Gastrocnemius medialis (tissue), 4 donors: ENCODE measurements around the gene PRKAA2. TPM values are rescaled to one million over a fixed set of nuclear protein-coding genes. Genes with fewer than 3 reads are reported as not detected.

Experiments
- ATAC-seq, 2 donors: fragments of 150-250 bp; one replicate each; pipeline ENCODE4 v1.9.1; 2016
- DNase-seq, 2 donors: peaks; one replicate each; pipeline ENCODE4 v3.0.0-alpha.2; 2019
- H3K27ac ChIP-seq, 4 donors: fragments of 200-600 bp; sonication (generic); 1 replicate in 1 of 4; 2 replicates in 3 of 4; pipeline ENCODE4 v1.5.1; 2016 to 2018; ENCODE audit warnings: mild to moderate bottlenecking in 2 of 4, moderate library complexity in 1 of 4
- H3K27me3 ChIP-seq, 3 donors: fragments of 200-600 bp; sonication (generic) in 2 of 3; 1 replicate in 1 of 3; 2 replicates in 2 of 3; pipeline versions ENCODE4 v1.5.1 to v1.6.0; 2016 to 2019; ENCODE audit warnings: mild to moderate bottlenecking in 1 of 3, moderate library complexity in 1 of 3
- H3K36me3 ChIP-seq, 2 donors: fragments of 200-600 bp; sonication (generic) in 1 of 2; one replicate each; pipeline ENCODE4 v1.5.1; 2017 to 2018
- H3K4me1 ChIP-seq, 2 donors: fragments of 200-600 bp; sonication (generic) in 1 of 2; one replicate each; pipeline ENCODE4 v1.5.1; 2016 to 2017; ENCODE audit warnings: mild to moderate bottlenecking in 2 of 2
- H3K4me3 ChIP-seq, 4 donors: fragments of 200-600 bp; sonication (generic) in 3 of 4; 1 replicate in 1 of 4; 2 replicates in 3 of 4; pipeline ENCODE4 v1.5.1; 2016 to 2019; ENCODE audit warnings: mild to moderate bottlenecking in 2 of 4
- H3K9me3 ChIP-seq, 3 donors: fragments of 200-600 bp; sonication (generic) in 2 of 3; 1 replicate in 1 of 3; 2 replicates in 2 of 3; pipeline ENCODE4 v1.5.1; 2016 to 2019
- CTCF ChIP-seq, 5 experiments: fragments of 450-650 bp in 3 of 5; fragments of 200-600 bp in 2 of 5; sonication (generic) in 2 of 5; IDR thresholded peaks in 4 of 5; conservative IDR thresholded peaks in 1 of 5; 1 replicate in 4 of 5; 2 replicates in 1 of 5; pipeline ENCODE4 v1.5.1; 2016 to 2019; ENCODE audit warnings: antibody characterized with exemption in 5 of 5, mild to moderate bottlenecking in 3 of 5, moderate library complexity in 3 of 5
- POLR2A ChIP-seq, 2 donors: fragments of 450-650 bp; IDR thresholded peaks; one replicate each; pipeline ENCODE4 v1.6.1; 2017; ENCODE audit warnings: antibody characterized with exemption in 2 of 2, mild to moderate bottlenecking in 2 of 2, moderate library complexity in 2 of 2
- in situ Hi-C, 4 donors: fragments of 200-750 bp; cut with MboI; loops; one replicate each; pipeline versions ENCODE4 v1.15.0 to v1.8.0; 2017; ENCODE audit warnings: low sequenced_read_pairs in 4 of 4
- intact Hi-C: fragments of 100-400 bp; cut with DNase I; formaldehyde crosslinking; loops from one replicate; pipeline ENCODE4 v1.15.1; 2023; ENCODE audit warnings: low total_unique reads
- total RNA-seq, 4 donors: library from RNA; depleted of rRNA; stranded (reverse); fragments of >200 nt; gene quantifications; one replicate each; pipeline versions ENCODE4 v1.1.0 to v1.2.3, GENCODE V29; 2016

Gene PRKAA2
- total RNA-seq, 4 donors from 2014 or later: 24.6 to 78.6 (median 70.9) TPM

GRCh38 chr1:56709995-56710394 is 64.9 kb downstream of the PRKAA2 start:
- Histone ChIP-seq H3K36me3 (peaks cover 0 to 10% of the 10 kb centered on the region in 2 donors), H3K27me3 (no peaks in the 10 kb centered on the region), H3K27ac (no peak overlapping the region), H3K9me3 (no peaks in the 10 kb centered on the region), H3K4me3 (no peak overlapping the region), H3K4me1 (peaks cover 0 to 4% of the 10 kb centered on the region in 2 donors)
- intact Hi-C loops: loop anchor here (2.0 to 5.0 kb wide), 5 partner anchors 43 to 1425 kb away; partner anchors contain the start of gene PRKAA2
- ATAC-seq: no peak
- no peak for DNase-seq
- in situ Hi-C loops: loop anchor here (5.0 to 25.0 kb wide), 4 partner anchors 125 to 1428 kb away; no protein-coding TSS in a partner anchor
- no peak for TF ChIP-seq POLR2A (IDR thresholded peaks at IDR 0.05)

- in situ Hi-C loops: loop anchor here in 1 of 4 donors (25.0 kb wide), 1 partner anchor 1423 kb away; no protein-coding TSS in a partner anchor
- peaks cover 0 to 10% of the 10 kb centered on the region in 2 donors for H3K36me3 ChIP-seq
- no peaks in the 10 kb centered on the region for H3K27me3 ChIP-seq
- H3K4me3 ChIP-seq: no peak overlapping the region
- no peaks in the 10 kb centered on the region for H3K9me3 ChIP-seq
- TF ChIP-seq CTCF (IDR thresholded peaks at IDR 0.05 in 4 of 5, conservative IDR thresholded peaks at IDR 0.05 in 1 of 5) (no peak), POLR2A (IDR thresholded peaks at IDR 0.05) (no peak)
- DNase-seq: no peak
- intact Hi-C loops: loop anchor here (5.0 kb wide), 1 partner anchor 112 kb away; no protein-coding TSS in a partner anchor
- H3K4me1 ChIP-seq: peaks cover 0 to 4% of the 10 kb centered on the region in 2 donors
- no peak overlapping the region for H3K27ac ChIP-seq
- ATAC-seq: no peak
Measured at GRCh38 chr1:56710646-56711045, 65.5 kb downstream of the PRKAA2 start.

GRCh38 chr1:56712150-56712549 is 67.0 kb downstream of the PRKAA2 start:
- Histone ChIP-seq H3K9me3 (no peaks in the 10 kb centered on the region), H3K27me3 (no peaks in the 10 kb centered on the region), H3K36me3 (no peaks in the 10 kb centered on the region), H3K4me1 (peaks cover 0 to 4% of the 10 kb centered on the region in 2 donors), H3K4me3 (no peak overlapping the region), H3K27ac (no peak overlapping the region)
- in situ Hi-C loops: loop anchor here in 1 of 4 donors (25.0 kb wide), 1 partner anchor 1425 kb away; no protein-coding TSS in a partner anchor
- no peak for DNase-seq
- intact Hi-C loops: loop anchor here (5.0 kb wide), 1 partner anchor 110 kb away; no protein-coding TSS in a partner anchor
- no peak for TF ChIP-seq CTCF (IDR thresholded peaks at IDR 0.05 in 4 of 5, conservative IDR thresholded peaks at IDR 0.05 in 1 of 5)
- no peak for TF ChIP-seq POLR2A (IDR thresholded peaks at IDR 0.05)
- ATAC-seq: no peak

GRCh38 chr1:56713112-56713511 is 68.0 kb downstream of the PRKAA2 start:
- intact Hi-C loops (loop anchor here (5.0 kb wide), 1 partner anchor 109 kb away; no protein-coding TSS in a partner anchor), in situ Hi-C loops (loop anchor here in 1 of 4 donors (25.0 kb wide), 1 partner anchor 1426 kb away; no protein-coding TSS in a partner anchor)
- Histone ChIP-seq H3K4me3 (no peak overlapping the region), H3K36me3 (no peaks in the 10 kb centered on the region), H3K27ac (no peak overlapping the region), H3K4me1 (peaks cover under 1 to 1% of the 10 kb centered on the region in 2 donors), H3K9me3 (no peaks in the 10 kb centered on the region), H3K27me3 (no peaks in the 10 kb centered on the region)
- ATAC-seq (no peak), DNase-seq (no peak)
- no peak for TF ChIP-seq CTCF (IDR thresholded peaks at IDR 0.05 in 4 of 5, conservative IDR thresholded peaks at IDR 0.05 in 1 of 5)
- TF ChIP-seq POLR2A (IDR thresholded peaks at IDR 0.05): no peak

GRCh38 chr1:56715156-56715555 is 70.0 kb downstream of the PRKAA2 start:
- no peaks in the 10 kb centered on the region for H3K36me3 ChIP-seq
- H3K4me1 ChIP-seq: peaks cover 10 to 17% of the 10 kb centered on the region in 2 donors
- in situ Hi-C loops (loop anchor here in 1 of 4 donors (25.0 kb wide), 1 partner anchor 1428 kb away; no protein-coding TSS in a partner anchor), intact Hi-C loops (no loop called here)
- TF ChIP-seq CTCF (IDR thresholded peaks at IDR 0.05 in 4 of 5, conservative IDR thresholded peaks at IDR 0.05 in 1 of 5) (no peak), POLR2A (IDR thresholded peaks at IDR 0.05) (no peak)
- no peaks in the 10 kb centered on the region for H3K9me3 ChIP-seq
- H3K4me3 ChIP-seq: no peak overlapping the region
- no peak overlapping the region for H3K27ac ChIP-seq
- no peak for ATAC-seq
- no peak for DNase-seq
- H3K27me3 ChIP-seq: no peaks in the 10 kb centered on the region
